ENCODE results near the gene PPEF1.

PPEF1 gene, protein sequence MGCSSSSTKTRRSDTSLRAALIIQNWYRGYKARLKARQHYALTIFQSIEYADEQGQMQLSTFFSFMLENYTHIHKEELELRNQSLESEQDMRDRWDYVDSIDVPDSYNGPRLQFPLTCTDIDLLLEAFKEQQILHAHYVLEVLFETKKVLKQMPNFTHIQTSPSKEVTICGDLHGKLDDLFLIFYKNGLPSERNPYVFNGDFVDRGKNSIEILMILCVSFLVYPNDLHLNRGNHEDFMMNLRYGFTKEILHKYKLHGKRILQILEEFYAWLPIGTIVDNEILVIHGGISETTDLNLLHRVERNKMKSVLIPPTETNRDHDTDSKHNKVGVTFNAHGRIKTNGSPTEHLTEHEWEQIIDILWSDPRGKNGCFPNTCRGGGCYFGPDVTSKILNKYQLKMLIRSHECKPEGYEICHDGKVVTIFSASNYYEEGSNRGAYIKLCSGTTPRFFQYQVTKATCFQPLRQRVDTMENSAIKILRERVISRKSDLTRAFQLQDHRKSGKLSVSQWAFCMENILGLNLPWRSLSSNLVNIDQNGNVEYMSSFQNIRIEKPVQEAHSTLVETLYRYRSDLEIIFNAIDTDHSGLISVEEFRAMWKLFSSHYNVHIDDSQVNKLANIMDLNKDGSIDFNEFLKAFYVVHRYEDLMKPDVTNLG

DNA sequence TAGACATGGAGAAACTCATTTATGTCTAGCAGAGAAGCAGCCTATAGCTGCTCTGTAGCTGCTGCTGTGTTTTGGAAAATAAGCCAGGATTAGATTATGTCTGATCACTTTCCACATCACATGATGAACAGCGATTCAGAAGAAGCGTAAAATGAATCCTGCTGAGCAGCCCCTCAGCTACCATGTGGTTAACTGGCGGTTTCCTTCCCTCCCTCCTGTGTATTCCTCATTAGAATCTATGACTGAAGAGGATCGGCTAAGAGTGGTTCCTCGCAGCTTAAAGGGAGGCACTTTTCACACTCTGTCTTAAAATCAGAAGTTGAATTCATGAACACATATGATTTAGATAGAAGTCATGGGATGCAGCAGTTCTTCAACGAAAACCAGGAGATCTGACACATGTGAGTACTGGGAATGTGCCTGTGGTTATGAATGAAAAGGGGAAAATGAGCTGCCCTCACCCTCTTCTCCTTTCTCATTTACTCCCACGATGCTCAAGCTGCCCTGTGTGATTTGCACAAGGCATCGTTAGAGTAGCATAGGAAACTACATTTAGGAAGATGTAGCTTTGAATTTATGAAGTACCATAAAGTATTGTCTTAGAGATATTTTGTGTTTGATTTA is at the start of gene PPEF1:
Gene PPEF1 (plus strand): TSS at position 220 of the 624 bp plus-strand sequence. CDS start 136 bp downstream, at position 356.
- no peak for DNase-seq (ENCODE audit: low read depth)

DNA sequence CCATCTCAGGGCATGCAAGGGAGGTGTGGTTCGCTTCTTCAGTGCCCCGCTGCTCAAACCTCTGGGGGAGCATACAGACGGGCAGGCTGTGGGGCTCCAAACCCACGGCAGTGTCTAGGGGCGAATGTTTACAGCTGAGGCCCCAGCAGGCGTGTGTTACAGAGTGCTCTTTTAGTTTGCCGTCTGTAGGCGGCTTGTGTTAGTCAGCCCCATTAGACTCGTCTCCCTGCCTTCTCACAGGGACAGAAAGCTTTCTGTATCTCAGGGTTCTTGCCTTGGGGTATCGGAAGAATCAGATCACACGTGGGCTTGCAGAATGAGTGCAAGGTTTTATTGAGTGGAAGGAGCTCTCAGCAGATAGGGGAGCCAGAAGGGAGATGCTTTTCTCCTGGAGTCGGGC is 46.2 kb upstream of the PPEF1 start:
- DNase-seq (ENCODE audit: low read depth), result no peak

DNA sequence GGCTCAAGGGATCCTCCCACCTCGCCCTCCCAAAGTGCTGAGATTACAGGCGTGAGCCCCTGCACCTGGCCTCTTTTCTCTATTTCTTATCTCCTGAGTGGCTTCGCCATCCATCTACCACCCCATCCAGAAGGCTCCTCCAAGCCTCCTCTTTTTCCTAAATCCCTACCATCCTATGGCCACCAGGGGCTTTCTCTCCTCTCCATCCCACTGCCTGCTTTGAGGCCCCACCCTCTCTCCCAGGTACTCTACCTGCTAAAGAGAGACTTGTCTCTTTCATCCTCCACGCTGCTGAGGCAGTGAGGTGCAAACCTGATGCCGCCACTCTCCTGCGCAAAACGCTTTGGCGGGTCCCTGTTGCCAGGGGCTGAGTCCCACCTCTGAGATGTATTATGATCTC is 42.5 kb upstream of the PPEF1 start:
- no peak for DNase-seq (ENCODE audit: low read depth)

DNA sequence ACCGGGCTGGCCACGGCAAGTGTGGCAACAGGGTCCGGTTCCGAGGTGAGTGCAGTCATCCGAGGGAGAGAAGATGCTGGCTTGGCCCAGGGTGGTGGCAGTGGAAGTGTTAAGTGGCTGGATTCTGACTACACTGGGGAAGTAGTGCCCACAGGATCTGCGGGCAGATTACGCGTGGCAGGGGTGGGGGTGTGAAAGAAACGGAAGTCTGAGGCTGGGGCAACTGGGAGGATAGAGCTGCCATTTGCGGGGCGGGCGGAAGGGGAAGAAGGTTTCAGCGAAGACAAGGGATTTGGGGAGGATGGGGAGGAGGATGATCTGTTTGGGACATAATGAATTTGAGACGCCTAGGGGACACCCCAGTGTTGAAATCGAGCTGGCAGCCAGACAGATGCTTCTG is 40.8 kb upstream of the PPEF1 start:
- DNase-seq (ENCODE audit: low read depth), result no peak

DNA sequence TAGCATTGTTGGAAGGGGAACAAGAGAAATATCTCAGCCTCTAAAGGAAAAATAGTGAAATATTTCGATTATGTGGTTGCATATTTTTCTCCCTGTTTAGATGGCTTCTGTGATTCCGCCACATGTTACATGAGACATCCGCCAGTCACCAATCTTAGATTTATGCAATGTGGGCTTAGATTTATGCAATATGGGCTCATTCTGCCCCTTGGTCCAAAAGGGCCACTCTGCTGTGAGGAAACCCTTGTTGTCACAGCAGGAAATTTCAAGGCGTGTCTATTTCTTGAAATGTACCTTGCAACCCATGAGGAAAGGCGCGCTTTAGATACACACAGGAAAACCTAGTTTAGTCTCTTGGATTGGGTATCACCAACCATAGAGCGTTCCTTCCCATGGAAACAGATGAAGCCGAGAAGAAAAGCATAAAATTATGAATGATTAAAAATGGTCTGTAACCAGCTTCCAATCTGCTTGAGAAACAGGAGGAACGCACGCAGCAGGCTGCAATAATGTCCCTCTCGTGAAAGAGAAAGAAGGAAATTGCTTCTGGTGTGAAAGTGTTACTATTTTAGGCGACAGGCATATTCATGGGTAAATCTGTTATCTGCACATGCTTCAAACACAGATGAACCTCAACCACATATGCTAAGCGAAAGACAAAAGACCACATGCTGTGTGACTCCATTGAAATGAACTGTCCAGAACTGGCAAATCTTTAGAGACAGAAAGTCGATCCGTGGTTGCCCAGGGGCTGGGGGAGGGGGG is 39.2 kb upstream of the PPEF1 start:
- no peak for DNase-seq (ENCODE audit: low read depth)

DNA sequence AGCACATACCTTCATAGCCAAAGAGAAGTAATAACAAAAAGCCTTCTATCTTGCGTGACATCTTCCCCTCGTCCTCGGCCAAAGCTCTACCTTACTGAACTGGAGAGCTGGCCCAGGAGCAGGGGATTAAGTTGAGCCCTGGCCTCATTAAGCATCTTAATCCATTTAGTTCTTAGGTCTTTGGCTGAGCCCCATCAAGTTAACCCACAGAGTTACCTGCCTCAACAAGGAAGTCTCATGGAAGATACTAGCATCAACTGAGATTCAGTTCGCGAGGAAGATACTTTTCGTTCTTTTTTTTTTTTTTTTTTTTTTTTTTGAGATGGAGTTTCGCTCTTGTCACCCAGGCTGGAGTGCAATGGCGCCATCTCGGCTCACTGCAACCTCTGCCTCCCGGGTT is 35.4 kb upstream of the PPEF1 start, which contains the start of gene RS1:
Gene RS1 (minus strand): TSS at position 101 of the 400 bp plus-strand sequence. CDS start 40 bp downstream, at position 61.
- DNase-seq (ENCODE audit: low read depth), result no peak

DNA sequence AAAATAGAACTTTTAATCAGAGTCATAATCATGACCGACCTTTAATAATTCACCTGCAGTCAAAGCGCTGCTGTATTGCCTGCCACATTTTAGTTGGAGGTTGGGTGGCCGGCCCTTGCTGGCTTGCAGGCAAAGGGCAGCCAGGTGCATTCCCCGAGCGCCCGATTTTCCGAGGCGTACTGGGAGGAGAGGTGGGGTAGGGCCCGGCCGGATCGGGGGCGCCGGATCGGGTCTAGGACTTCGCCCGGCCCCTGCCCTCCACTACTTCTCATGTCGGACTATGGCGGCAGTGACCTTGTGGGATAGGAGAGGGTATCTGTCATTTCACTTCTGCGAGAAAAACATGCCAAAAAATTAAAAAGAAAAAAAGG is 33.0 kb upstream of the PPEF1 start:
- no peak for DNase-seq (ENCODE audit: low read depth)

DNA sequence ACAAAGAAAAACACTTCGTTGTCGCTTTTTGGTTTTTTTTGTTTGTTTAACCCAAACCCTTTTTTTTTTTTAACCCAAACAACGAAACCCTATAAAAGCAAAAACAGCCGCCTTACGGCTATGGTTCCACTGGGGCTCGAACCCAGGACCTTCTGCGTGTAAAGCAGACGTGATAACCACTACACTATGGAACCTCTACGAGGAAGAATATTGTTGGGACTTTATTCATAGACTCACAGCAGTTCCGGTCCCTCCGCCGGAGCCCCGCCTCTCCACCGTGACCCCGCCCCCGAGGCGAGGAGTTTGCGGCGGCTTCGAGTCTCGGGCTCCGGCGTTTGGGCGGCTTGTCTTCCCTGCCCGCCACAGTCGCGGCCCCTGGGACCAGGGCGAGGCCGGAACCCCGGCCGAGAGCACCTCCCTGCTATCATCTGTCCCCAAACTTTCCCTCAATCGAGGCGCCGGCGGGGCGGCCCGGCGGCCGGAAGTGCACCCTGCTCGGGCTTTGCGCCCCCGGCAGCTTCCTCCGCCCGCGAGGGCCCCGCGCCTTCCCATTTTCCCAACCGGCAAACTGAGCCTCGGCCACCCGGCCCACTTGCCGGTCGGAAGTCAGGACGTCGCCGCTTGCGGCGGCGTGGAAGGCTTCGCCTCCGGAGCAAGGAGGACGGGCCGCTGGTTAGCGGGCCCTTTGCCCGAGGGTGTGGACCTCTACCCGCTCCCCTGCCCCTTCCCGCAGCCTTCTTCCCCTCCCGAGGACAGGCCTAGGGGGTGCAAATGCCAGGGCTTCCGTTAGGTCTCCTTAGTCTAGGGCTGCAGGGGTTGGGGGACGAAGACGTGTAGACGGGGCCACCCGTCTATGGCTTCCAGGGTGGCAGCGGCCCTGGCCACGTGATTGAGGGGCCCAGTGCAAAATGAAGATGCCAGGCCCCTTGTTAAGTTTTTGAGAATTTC is 32.4 kb upstream of the PPEF1 start:
- peak; percentile 27 for DNase-seq (ENCODE audit: low read depth)

DNA sequence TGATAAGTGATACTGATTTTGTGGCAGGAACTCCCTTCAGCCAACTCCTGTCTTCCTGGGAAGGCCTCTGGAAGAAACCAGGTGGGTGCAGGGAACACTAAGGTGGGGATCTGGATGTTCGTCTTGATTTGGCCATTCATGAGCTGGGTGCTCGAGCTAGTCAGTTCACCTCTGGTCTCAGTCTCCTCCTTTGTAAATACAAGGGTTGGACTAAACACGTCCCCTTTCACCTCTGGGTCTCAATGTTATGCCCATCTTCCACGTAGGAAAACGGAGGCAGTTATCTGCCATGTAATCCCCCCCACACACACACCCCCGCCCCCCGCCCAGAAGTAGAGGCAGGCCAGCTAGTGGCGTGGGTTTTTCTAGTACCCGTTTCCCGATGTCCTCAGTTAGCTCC is 31.4 kb upstream of the PPEF1 start:
- no peak for DNase-seq (ENCODE audit: low read depth)

DNA sequence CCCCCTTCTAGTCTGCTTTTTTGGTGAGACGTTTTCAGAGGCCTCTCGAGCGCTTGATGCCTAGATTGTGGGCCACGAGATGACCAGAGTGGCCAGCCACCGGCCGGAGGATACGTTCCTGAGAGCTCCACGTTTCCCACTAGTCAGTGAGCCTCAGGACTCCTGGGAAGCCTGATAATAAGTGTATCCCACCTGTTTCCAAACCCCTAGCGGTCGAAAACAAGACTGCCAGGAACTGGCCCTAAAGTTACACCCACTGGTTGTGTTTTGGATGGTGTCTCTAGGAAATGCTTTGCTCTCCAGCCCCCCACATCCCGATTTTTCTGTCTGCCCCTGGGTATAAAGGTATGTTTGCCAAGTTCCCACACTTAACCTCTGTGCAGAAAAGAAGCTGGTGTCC is 31.0 kb upstream of the PPEF1 start:
- no peak for DNase-seq (ENCODE audit: low read depth)

DNA sequence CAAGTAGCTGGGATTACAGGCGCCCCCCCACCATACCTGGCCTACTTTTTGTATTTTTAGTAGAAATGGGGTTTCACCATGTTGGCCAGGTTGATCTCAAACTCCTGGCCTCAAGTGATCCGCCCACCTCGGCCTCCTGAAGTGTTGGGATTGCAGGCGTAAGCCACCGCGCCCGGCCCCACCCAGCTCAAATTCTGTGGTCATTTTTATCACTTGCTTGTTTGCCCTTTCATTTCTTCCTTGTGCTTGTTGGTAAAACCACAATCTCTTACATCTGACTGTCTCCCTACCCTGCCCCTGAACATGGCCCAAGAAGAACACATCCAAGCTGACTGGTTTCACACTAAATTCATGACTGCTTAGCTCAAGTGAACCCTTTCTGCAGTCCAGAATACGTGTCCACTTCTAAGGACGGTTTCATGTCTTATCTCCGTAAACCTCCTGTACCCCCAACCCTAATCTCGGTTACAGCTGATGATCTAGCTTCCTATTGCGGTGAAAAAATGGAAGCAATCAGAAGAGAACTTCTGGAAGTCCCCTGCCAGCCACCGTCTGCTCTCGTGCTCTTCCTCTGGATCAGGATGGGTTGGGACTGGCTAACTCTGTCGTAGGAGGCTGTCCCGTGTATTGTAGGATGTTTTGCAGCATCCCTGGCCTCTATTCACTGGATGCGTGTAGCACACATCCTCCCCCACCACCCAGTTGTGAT is 30.1 kb upstream of the PPEF1 start:
- DNase-seq (ENCODE audit: low read depth), result no peak

DNA sequence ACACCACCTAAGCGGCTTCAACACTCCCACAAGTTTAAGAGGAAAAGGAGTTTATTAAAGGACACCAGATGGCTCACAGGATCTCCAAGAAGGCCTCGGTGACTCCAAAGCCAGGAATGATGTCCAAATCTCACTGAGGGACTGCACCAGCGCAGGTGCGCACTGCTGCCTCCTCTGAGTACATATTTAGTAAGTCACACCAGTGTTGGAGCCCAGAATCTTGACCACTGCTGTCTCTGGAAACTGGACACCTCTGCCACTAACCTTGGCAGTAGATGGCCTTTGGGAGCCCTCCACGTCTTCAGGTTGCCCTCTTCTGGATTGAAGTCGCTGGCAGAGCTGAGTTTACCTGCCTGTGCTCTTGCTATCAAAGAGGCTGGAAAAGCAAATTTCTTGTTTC is 25.4 kb upstream of the PPEF1 start:
- DNase-seq (ENCODE audit: low read depth), result no peak

DNA sequence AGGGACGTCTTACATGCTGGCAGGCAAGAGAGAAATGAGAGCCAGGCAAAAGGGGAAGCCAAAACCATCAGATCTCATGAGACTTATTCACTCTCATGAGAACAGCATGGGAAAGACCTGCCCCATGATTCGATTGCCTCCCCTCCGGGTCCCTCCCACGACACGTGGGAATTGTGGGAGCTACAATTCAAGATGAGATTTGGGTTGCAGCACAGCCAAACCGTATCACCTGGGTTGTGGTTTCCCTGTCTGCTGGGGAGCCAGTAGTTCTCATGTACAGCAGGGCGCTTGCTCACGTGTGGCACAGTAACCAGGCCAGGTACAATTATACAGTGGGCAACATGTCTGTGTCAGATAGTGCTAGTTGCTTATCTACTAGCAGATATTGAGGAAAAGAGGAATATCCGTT is 24.5 kb upstream of the PPEF1 start:
- DNase-seq (ENCODE audit: low read depth), result no peak

DNA sequence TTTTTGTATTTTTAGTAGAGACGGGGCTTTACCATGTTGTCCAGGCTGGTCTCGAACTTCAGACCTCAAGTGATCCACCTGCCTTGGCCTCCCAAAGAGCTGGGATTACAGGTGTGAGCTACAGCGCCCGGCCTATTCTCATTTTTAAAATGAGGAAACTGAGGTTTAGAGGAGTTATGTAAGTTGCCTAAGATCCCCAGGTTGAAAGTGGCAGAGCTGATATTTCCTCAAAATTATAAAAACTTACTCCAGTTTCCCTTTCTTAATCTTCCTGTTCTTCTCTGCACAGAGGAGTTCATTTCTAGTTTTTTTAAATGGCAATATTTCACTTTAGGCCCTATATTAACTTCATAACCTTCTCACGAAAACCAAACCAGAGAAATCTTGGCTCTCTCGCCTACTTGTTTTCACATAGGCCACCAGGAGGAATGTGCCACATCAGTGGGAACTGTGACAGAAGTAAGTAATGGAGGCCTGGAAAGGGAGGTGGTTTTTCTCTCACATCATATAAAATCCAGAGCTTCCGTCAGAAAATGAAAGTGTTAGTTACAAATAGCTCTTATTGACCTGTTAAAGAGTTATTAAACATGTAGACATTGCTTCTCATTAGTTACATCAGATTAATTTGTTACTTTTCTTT is 19.5 kb upstream of the PPEF1 start:
- DNase-seq (ENCODE audit: low read depth), result no peak

DNA sequence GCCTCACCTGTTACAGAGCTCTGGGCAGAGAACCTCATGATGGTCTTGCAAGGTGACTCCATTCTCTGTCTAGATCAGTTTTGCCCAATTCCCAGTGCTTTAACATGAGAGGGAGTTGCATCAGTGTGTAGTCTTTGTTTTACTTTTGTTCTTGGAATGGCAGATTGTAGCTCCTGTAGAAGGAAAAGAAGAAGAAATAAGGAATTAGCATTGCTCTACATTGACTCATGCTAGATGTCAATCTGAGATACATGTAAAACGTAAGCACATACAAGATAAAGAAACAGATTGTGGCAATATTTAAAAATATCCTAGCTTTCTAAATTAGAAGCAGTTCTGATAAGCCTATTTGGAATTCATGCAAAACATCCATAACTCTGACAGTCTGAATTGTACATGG is 16.0 kb upstream of the PPEF1 start:
- no peak for DNase-seq (ENCODE audit: low read depth)

DNA sequence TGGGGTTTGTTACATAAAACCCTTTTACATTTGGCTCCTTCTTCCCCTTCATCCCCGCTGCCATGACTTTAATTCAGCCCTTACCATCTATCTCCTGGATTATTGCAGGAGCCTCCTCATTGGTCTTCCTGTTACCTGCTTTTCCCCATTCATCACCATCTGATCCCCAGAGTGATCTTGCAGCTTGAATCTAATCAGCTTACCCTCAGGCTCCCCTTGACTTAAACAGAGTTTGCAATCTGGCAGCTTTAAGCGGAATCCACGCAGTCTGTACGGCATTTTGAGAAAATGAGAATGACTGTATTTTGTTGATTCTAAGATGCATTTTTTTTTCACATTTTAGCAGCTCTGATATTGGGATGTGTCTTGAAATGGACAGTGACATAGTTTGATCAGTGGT is 14.9 kb upstream of the PPEF1 start:
- DNase-seq (ENCODE audit: low read depth), result no peak

DNA sequence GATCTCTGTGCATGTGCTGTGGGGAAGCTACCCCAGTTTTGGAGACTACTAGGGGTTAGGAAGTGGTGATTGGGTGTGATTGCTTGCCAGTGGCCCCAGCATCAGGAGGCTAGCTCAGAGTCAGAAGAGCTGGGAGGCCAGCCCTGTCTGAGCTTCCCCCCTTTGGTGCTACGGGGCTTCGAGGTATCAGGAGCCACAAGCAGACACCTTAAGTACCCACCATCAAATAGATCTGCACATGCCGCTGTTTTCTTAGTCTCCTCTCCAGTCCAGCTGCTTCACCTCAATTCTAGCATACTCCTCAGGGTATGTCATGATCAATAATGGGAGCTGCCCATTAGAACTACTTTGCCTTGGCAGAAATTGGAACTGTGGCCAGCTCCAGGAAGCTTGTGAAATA is 10.8 kb upstream of the PPEF1 start:
- DNase-seq (ENCODE audit: low read depth), result no peak

DNA sequence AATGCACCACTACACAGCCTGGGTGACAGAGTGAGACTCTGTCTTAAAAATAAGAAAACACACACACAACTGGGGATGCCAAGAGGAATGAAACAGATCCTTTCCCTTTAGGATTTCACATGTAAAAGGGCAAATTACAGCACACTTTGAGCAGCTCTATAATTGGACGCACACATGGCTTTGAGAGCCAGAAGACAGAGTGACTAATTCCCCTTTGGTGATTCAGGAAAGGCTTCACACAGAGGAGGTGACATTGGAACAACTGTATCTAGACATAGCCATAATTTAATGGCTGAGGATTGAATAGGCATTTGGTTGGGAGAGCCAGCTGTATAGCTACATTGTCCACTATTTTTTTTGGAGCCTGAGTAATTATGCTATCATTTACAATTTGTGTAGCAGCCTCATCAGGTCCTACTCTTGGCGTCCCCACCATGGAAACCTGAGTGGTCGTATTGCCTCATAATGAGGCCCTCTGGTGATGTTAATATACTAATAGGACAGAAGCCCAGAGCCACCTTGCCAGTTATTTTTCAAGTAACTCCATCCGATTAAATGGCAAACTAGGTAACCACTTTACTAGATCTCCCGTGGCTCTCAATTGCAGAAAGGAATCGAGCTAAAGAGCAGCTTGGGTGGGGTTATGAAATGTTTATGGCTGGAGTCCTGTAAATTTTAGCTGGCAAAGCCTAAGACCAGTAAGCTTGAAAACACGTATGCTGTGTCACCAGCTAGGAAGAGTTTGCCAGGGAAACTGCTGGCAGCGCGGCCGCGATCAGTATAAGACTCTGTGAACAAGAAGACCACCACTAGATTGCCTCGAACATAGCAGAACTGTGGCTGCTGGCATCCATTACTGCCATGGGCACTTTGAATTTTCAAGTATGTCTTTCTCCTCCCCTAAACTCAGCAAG is 8.5 kb upstream of the PPEF1 start:
- no peak for DNase-seq (ENCODE audit: low read depth)

Data from HS-27A (cell line).